ENCODE measurements around the gene STH. TPM values are rescaled to one million over a fixed set of nuclear protein-coding genes. Genes with fewer than 3 reads are reported as not detected.

The STH gene
- total and polyA plus RNA-seq, 3 donors from 2014 or later = 1.3 TPM; not detected in 2

DNA sequence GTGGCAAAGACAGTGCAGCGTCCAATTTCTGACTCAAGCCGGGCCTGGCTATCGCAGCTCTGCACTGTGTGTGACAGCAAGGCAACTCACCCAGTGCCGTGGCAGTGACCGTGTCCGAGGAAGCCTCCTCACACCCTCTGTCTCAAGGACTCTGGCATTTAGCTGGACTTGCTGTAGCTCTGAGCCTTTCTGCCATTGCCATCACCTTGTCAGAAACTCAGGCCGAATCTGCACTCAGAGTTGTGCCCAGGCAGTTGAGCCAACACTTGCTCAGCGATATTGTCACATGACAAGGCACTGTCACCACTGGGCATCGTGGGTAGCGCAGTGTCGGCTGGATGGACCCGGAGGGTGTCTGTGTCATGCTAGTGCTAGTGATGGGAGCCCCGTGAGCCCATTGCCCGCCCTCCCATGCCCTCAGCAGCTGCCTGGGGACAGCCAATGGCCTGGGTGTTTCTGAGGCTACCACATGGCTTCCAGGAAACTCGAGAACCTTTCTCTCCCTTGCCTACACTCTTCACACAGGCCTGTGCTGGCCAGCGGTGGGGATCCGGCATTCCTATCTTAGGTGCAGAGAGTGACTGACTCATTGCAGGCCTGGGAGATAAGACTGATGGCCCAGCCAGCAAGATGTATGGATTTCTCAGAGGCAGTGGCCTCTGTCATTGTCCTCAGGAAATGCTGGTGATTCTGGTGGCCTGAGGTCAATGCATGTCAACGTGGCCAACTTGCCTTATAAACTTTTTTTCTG is 22.1 kb upstream of the STH start:
- H3K4me3 ChIP-seq = no peak overlapping the region
- no peaks in the 10 kb centered on the region for H3K36me3 ChIP-seq (ENCODE audit: low read depth, missing control alignments)
- no peaks in the 10 kb centered on the region for H3K27me3 ChIP-seq
- no peaks in the 10 kb centered on the region for H3K4me1 ChIP-seq
- no peak for DNase-seq
- WGBS, 2 donors = 88 to 92% methylated on average over 10 to 18 of the region's 18 CpGs
- TF ChIP-seq POLR2A (IDR thresholded peaks at IDR 0.05) = no peak
- TF ChIP-seq, protein P1, sequence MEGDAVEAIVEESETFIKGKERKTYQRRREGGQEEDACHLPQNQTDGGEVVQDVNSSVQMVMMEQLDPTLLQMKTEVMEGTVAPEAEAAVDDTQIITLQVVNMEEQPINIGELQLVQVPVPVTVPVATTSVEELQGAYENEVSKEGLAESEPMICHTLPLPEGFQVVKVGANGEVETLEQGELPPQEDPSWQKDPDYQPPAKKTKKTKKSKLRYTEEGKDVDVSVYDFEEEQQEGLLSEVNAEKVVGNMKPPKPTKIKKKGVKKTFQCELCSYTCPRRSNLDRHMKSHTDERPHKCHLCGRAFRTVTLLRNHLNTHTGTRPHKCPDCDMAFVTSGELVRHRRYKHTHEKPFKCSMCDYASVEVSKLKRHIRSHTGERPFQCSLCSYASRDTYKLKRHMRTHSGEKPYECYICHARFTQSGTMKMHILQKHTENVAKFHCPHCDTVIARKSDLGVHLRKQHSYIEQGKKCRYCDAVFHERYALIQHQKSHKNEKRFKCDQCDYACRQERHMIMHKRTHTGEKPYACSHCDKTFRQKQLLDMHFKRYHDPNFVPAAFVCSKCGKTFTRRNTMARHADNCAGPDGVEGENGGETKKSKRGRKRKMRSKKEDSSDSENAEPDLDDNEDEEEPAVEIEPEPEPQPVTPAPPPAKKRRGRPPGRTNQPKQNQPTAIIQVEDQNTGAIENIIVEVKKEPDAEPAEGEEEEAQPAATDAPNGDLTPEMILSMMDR (IDR thresholded peaks at IDR 0.05) = no peak
- no peak overlapping the region for H3K27ac ChIP-seq
- intact Hi-C loops (cut with DNase I; ENCODE audit: low total_unique reads) = no loop called here
- no peaks in the 10 kb centered on the region for H3K9me3 ChIP-seq

DNA sequence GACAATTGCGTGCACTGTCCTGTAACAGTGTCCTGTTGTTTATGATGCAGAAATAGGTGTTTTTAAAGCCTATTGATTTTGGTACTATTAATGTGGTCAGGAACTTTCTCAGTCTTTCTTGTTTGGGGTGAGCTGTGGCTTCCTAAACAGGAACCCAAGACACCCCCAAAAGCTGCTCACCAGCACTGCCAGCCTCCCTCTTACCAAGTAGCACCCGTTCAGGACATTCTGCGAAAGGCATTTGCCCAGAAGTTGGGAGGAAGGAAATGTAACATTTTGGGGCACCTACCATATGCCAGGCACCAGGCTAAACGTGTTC is 21.6 kb upstream of the STH start:
- Histone ChIP-seq H3K4me1 (no peaks in the 10 kb centered on the region), H3K36me3 (ENCODE audit: low read depth, missing control alignments) (no peaks in the 10 kb centered on the region), H3K4me3 (no peak overlapping the region), H3K27ac (no peak overlapping the region), H3K27me3 (no peaks in the 10 kb centered on the region), H3K9me3 (no peaks in the 10 kb centered on the region)
- DNase-seq = no peak
- TF ChIP-seq, protein P1 (IDR thresholded peaks at IDR 0.05) = no peak
- TF ChIP-seq POLR2A (IDR thresholded peaks at IDR 0.05) = no peak
- WGBS, 2 donors = 88 to 92% methylated on average over 4 of the region's 4 CpGs
- intact Hi-C loops (cut with DNase I; ENCODE audit: low total_unique reads) = no loop called here

DNA sequence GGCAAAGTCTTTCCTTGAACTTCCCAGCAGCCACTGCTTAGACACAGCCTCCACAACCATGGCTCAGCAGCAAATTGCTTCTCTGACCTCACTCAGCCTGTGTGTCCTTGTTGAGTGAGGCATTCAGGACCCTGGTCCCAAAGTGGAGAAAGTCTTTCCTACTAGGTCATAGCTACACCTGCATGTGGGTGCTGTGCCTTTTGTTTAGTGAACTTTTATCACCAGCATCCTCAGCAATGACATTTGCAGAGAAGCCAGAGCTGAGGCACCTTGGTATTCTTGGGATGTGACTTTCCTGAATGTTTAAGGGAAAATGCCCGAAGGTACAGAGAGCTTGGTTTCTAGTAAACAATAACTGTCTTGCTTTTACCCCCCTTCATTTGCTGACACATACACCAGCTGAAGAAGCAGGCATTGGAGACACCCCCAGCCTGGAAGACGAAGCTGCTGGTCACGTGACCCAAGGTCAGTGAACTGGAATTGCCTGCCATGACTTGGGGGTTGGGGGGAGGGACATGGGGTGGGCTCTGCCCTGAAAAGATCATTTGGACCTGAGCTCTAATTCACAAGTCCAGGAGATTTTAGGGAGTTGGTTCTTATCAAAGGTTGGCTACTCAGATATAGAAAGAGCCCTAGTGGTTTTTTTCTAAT is 20.9 kb upstream of the STH start:
- no peak for DNase-seq
- TF ChIP-seq POLR2A (IDR thresholded peaks at IDR 0.05) = no peak
- TF ChIP-seq, protein P1 (IDR thresholded peaks at IDR 0.05) = no peak
- Histone ChIP-seq H3K36me3 (ENCODE audit: low read depth, missing control alignments) (no peaks in the 10 kb centered on the region), H3K27me3 (no peaks in the 10 kb centered on the region), H3K9me3 (no peaks in the 10 kb centered on the region), H3K27ac (no peak overlapping the region), H3K4me1 (no peaks in the 10 kb centered on the region), H3K4me3 (no peak overlapping the region)
- WGBS, 2 donors = 74 to 85% methylated on average over 3 of the region's 3 CpGs
- intact Hi-C loops (cut with DNase I; ENCODE audit: low total_unique reads) = no loop called here

- 67 to 74% methylated on average over 2 of the region's 2 CpGs for WGBS, 2 donors
- H3K36me3 ChIP-seq (ENCODE audit: low read depth, missing control alignments) = no peaks in the 10 kb centered on the region
- H3K27ac ChIP-seq = no peak overlapping the region
- H3K4me1 ChIP-seq = no peaks in the 10 kb centered on the region
- no peak for DNase-seq
- H3K4me3 ChIP-seq = no peak overlapping the region
- H3K27me3 ChIP-seq = no peaks in the 10 kb centered on the region
- intact Hi-C loops (cut with DNase I; ENCODE audit: low total_unique reads) = no loop called here
- TF ChIP-seq POLR2A (IDR thresholded peaks at IDR 0.05) = no peak
- TF ChIP-seq, protein P1 (IDR thresholded peaks at IDR 0.05) = no peak
- no peaks in the 10 kb centered on the region for H3K9me3 ChIP-seq
Observed at GRCh38 chr17:45979137-45979536, 19.9 kb upstream of the STH start.

- intact Hi-C loops (cut with DNase I; ENCODE audit: low total_unique reads) = no loop called here
- H3K4me1 ChIP-seq = no peaks in the 10 kb centered on the region
- H3K9me3 ChIP-seq = no peaks in the 10 kb centered on the region
- WGBS, 2 donors = 86 to 92% methylated on average over 6 of the region's 6 CpGs
- H3K27me3 ChIP-seq = no peaks in the 10 kb centered on the region
- TF ChIP-seq, protein P1 (IDR thresholded peaks at IDR 0.05) = no peak
- TF ChIP-seq POLR2A (IDR thresholded peaks at IDR 0.05) = no peak
- no peaks in the 10 kb centered on the region for H3K36me3 ChIP-seq (ENCODE audit: low read depth, missing control alignments)
- no peak overlapping the region for H3K27ac ChIP-seq
- no peak for DNase-seq
- H3K4me3 ChIP-seq = no peak overlapping the region
Observed at GRCh38 chr17:45980855-45981254, 18.2 kb upstream of the STH start.

All from testis (tissue), 3 donors.